HEK293 (cell line): ENCODE measurements around the gene SPEM2.

Experiments
- CTCF ChIA-PET: fragments of 350-600 bp; formaldehyde crosslinking; extraction: SDS; loops from one replicate; lab custom pipeline; 2021; ENCODE audit warnings: antibody characterized with exemption; lab: Yijun Ruan, JAX
- POLR2A ChIA-PET: fragments of 300-600 bp; formaldehyde crosslinking; extraction: SDS; loops from one replicate; lab custom pipeline; 2020; ENCODE audit warnings: antibody characterized with exemption, inconsistent platforms; lab: Yijun Ruan, JAX
- H3K27ac ChIP-seq: fragments of 200-500 bp; sonication (Bioruptor generic); 2 replicates; pipeline ENCODE4 v1.5.1; 2014; ENCODE audit warnings: low read depth, low read length, control low read depth, inconsistent platforms; ENCODE audit errors: extremely low read depth
- H3K36me3 ChIP-seq, 2 experiments: fragments of 200-500 bp in 1 of 2; sonication (Bioruptor generic) in 1 of 2; 1 replicate in 1 of 2; 2 replicates in 1 of 2; pipeline ENCODE4 v1.5.1; 2014 to 2017; ENCODE audit warnings: inconsistent platforms in 2 of 2, low read length in 2 of 2; ENCODE audit not compliant: control insufficient read depth in 2 of 2, insufficient read depth in 1 of 2
- H3K4me1 ChIP-seq: fragments of 200-500 bp; sonication (Bioruptor generic); 2 replicates; pipeline ENCODE4 v1.5.1; 2014; ENCODE audit warnings: mild to moderate bottlenecking, low read length, inconsistent platforms; ENCODE audit not compliant: control insufficient read depth, insufficient read depth
- H3K4me3 ChIP-seq: 2 replicates; pipeline ENCODE4 v1.5.1; 2011; ENCODE audit warnings: low read depth, mild to moderate bottlenecking, control low read depth, low read length, moderate library complexity
- H3K9me3 ChIP-seq: fragments of 200-500 bp; sonication (Bioruptor generic); 2 replicates; pipeline ENCODE4 v1.5.1; 2014; ENCODE audit warnings: low read depth, low read length, inconsistent platforms; ENCODE audit not compliant: control insufficient read depth, insufficient read depth
- BCL11B ChIP-seq: fragments of 450-650 bp; formaldehyde crosslinking; IDR thresholded peaks from 2 replicates; pipeline ENCODE4 v1.5.1; 2016; ENCODE audit warnings: low read depth, missing biosample characterization, missing genetic modification characterization
- GLIS1 ChIP-seq: fragments of 450-650 bp; formaldehyde crosslinking; IDR thresholded peaks from 2 replicates; pipeline ENCODE4 v1.5.1; 2016; ENCODE audit warnings: missing biosample characterization, missing genetic modification characterization
- KLF10 ChIP-seq: fragments of 450-650 bp; IDR thresholded peaks from 2 replicates; pipeline ENCODE4 v1.5.1; 2018; ENCODE audit warnings: missing biosample characterization, mild to moderate bottlenecking, missing genetic modification characterization
- KLF8 ChIP-seq: fragments of 450-650 bp; formaldehyde crosslinking; IDR thresholded peaks from 2 replicates; pipeline ENCODE4 v1.5.1; 2016; ENCODE audit warnings: missing biosample characterization, missing genetic modification characterization
- PRDM1 ChIP-seq: fragments of 450-650 bp; formaldehyde crosslinking; IDR thresholded peaks from 2 replicates; pipeline ENCODE4; 2016; ENCODE audit warnings: missing biosample characterization, missing genetic modification characterization
- SP2 ChIP-seq: fragments of 450-650 bp; formaldehyde crosslinking; IDR thresholded peaks from 2 replicates; pipeline ENCODE4 v1.5.1; 2016; ENCODE audit warnings: missing biosample characterization, missing genetic modification characterization
- SP3 ChIP-seq: fragments of 450-650 bp; formaldehyde crosslinking; IDR thresholded peaks from 2 replicates; pipeline ENCODE4 v1.5.1; 2016; ENCODE audit warnings: missing biosample characterization, missing genetic modification characterization
- ZBTB20 ChIP-seq: fragments of 450-650 bp; formaldehyde crosslinking; IDR thresholded peaks from 2 replicates; pipeline ENCODE4 v1.5.1; 2016; ENCODE audit warnings: missing biosample characterization, missing genetic modification characterization
- ZBTB48 ChIP-seq: fragments of 450-650 bp; formaldehyde crosslinking; IDR thresholded peaks from 2 replicates; pipeline ENCODE4 v1.5.1; 2016; ENCODE audit warnings: missing biosample characterization, missing genetic modification characterization
- ZFHX2 ChIP-seq: fragments of 450-650 bp; formaldehyde crosslinking; conservative IDR thresholded peaks from 2 replicates; pipeline ENCODE4 v1.5.1; 2016; ENCODE audit warnings: missing biosample characterization, missing genetic modification characterization
- ZIC2 ChIP-seq: fragments of 450-650 bp; formaldehyde crosslinking; IDR thresholded peaks from 2 replicates; pipeline ENCODE4 v1.5.1; 2016; ENCODE audit warnings: missing biosample characterization, missing genetic modification characterization
- ZNF169 ChIP-seq: fragments of 450-650 bp; formaldehyde crosslinking; IDR thresholded peaks from 2 replicates; pipeline ENCODE4 v1.5.1; 2016; ENCODE audit warnings: missing biosample characterization, missing genetic modification characterization
- ZNF214 ChIP-seq: fragments of 450-650 bp; formaldehyde crosslinking; IDR thresholded peaks from 2 replicates; pipeline ENCODE4 v1.5.1; 2017; ENCODE audit warnings: missing biosample characterization, mild to moderate bottlenecking, missing genetic modification characterization, borderline replicate concordance
- ZNF221 ChIP-seq: fragments of 450-650 bp; formaldehyde crosslinking; IDR thresholded peaks from 2 replicates; pipeline ENCODE4 v1.5.1; 2017; ENCODE audit warnings: missing biosample characterization, missing genetic modification characterization, borderline replicate concordance
- ZNF404 ChIP-seq: fragments of 450-650 bp; formaldehyde crosslinking; IDR thresholded peaks from 2 replicates; pipeline ENCODE4 v1.5.1; 2017; ENCODE audit warnings: missing biosample characterization, missing genetic modification characterization
- ZNF530 ChIP-seq: fragments of 450-650 bp; formaldehyde crosslinking; IDR thresholded peaks from 2 replicates; pipeline ENCODE4 v1.5.1; 2016; ENCODE audit warnings: low read depth, missing biosample characterization, missing genetic modification characterization
- ZNF560 ChIP-seq: fragments of 450-650 bp; formaldehyde crosslinking; IDR thresholded peaks from 2 replicates; pipeline ENCODE4 v1.5.1; 2017; ENCODE audit warnings: missing biosample characterization, missing genetic modification characterization, borderline replicate concordance
- ZNF596 ChIP-seq: fragments of 450-650 bp; IDR thresholded peaks from 2 replicates; pipeline ENCODE4 v1.5.0; 2018; ENCODE audit warnings: missing biosample characterization, mild to moderate bottlenecking, missing genetic modification characterization, moderate library complexity
- ZNF747 ChIP-seq: fragments of 450-650 bp; formaldehyde crosslinking; IDR thresholded peaks from 2 replicates; pipeline ENCODE4 v1.5.1; 2016; ENCODE audit warnings: missing biosample characterization, missing genetic modification characterization
- ZNF791 ChIP-seq: fragments of 450-650 bp; formaldehyde crosslinking; IDR thresholded peaks from 2 replicates; pipeline ENCODE4 v1.5.1; 2016; ENCODE audit warnings: missing biosample characterization, missing genetic modification characterization
- ZSCAN30 ChIP-seq: fragments of 450-650 bp; IDR thresholded peaks from 2 replicates; pipeline ENCODE4 v1.5.1; 2018; ENCODE audit warnings: missing biosample characterization, mild to moderate bottlenecking, missing genetic modification characterization, moderate library complexity
- TF ChIP-seq, protein P1 (sequence below): fragments of 450-650 bp; formaldehyde crosslinking; IDR thresholded peaks from 2 replicates; pipeline ENCODE4 v1.5.1; 2016; ENCODE audit warnings: missing biosample characterization, missing genetic modification characterization, low read depth
- TF ChIP-seq, protein P2 (sequence below): fragments of 450-650 bp; formaldehyde crosslinking; IDR thresholded peaks from 2 replicates; pipeline ENCODE4 v1.5.1; 2016; ENCODE audit warnings: missing biosample characterization, missing genetic modification characterization
- TF ChIP-seq, protein P3 (sequence below): fragments of 450-650 bp; formaldehyde crosslinking; IDR thresholded peaks from 2 replicates; pipeline ENCODE4 v1.5.1; 2016; ENCODE audit warnings: missing biosample characterization, missing genetic modification characterization
- TF ChIP-seq, protein P4 (sequence below): fragments of 450-650 bp; formaldehyde crosslinking; IDR thresholded peaks from 2 replicates; pipeline ENCODE4 v1.5.1; 2016; ENCODE audit warnings: missing biosample characterization, missing genetic modification characterization

Gene SPEM2

DNA sequence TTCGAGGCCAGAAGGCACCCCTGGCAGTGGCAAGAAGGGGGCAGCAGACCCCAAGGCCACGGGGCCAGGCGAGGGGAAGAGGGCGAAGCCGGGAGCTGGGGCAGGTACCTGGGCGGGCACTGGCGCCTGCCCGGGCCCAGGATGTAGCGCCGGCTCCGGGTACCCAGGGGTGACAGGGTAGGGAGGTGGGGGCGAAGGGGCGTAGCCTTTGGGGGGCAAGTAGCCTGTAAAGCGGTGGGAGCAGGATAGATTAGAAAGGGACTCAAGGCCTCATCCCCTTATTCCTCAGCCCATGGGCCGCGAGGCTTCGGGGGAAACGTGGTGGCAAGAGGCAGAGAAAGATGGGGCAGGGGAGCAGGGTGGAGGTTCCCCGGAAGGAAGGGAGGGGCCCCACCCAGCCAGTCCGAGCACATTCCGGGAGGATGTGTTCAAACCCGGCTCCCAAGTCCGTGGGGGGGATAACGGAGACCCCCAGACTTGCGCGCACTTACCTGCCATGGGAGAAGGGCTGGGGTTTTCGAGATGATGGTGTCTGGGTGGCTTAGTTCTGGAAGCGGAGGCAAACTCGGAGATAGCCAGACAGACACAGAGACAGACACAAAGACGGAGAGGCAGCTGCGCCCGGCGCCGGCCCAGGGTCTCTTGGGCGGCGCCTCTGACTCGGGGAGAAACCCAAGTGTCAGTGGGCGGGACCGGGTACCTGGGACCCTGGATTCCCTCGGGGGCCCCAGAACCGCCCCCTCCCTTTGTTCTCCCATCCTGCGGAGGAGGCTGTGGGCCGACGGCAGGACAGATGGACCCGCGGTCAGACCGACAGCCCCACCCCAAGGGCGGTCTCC, 31.6 kb upstream of the SPEM2 start (continued):
- TF ChIP-seq ZNF530 (tag by site-specific recombination), result no peak
- TF ChIP-seq ZNF214 (tag by site-specific recombination), result no peak
- no peak for TF ChIP-seq ZNF221
- no peak for TF ChIP-seq ZNF404 (tag by site-specific recombination)
- TF ChIP-seq ZFHX2 (tag by site-specific recombination), result peak; percentile 81

DNA sequence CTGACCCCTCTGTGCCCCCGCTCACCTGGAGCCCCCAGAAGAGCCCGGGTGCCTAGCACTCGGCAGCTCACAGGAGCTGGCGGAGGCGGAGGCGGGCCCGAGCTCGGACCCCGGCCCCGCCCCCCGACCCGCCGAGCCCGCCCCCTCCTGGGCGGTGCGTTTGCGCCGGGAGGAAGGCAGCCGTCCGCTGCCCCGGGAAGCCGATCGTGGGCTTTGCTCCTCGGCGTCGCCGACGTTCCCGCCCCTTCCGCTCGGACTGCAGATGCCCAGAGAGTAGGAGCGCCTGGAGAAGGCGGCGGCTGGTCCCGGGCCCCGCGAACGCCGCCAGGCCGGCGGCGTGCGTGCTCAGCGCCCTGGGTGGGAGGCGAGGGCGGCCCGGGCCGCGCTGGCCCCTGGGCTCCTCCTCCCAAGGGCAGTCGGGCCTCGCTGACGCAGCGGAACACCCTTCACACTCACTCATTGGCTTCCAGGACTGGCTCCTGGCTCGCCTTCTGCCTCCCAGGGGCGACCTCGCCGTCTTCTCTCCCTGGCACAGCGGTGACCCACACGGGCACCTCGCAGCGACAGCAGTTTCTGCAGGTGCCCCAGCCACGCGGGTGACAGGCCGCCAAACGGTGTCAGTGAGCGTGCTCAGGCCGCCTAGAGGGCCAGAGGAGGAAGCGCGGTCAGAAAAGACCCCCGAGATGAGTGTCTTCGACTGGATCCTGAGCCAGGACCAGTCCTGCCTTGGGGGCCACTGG, 30.8 kb upstream of the SPEM2 start, which contains the start of gene PLSCR3:
Gene PLSCR3, minus strand, starts transcription at position 74 of the 740 bp plus-strand sequence. CDS start 415 bp downstream, outside the sequence.
- H3K36me3 ChIP-seq, result peaks cover 0 to 26% of the 10 kb centered on the region in 2 experiments; a peak in 1 of 3 replicates
- peak within 1 kb of the TSS; percentile 69 for H3K4me3 ChIP-seq
- ChIA-PET POLR2A (interaction anchor here (0.6 to 3.4 kb wide), 15 partner anchors 9 to 257 kb away, joined by 3 to 67 read pairs (median 4); partner anchors contain the start of genes NEURL4, TMEM102, TMEM256 and TMEM95), CTCF (interaction anchor here (0.6 to 2.0 kb wide), 3 partner anchors 9 to 166 kb away, joined by 3 to 4 read pairs (median 3); partner anchors contain the start of gene TMEM256)
- peak within 1 kb of the TSS; percentile 89 for H3K27ac ChIP-seq
- no peaks in the 10 kb centered on the region for H3K9me3 ChIP-seq
- peaks cover 3% of the 10 kb centered on the region for H3K4me1 ChIP-seq
- TF ChIP-seq ZIC2 (tag by site-specific recombination), result peak; percentile 86
- TF ChIP-seq GLIS1 (tag by site-specific recombination), result peak; percentile 83
- TF ChIP-seq ZNF169 (tag by site-specific recombination), result no peak
- peak; percentile 79 for TF ChIP-seq SP2 (tag by site-specific recombination)
- no peak for TF ChIP-seq BCL11B (tag by site-specific recombination)
- TF ChIP-seq, protein P1, sequence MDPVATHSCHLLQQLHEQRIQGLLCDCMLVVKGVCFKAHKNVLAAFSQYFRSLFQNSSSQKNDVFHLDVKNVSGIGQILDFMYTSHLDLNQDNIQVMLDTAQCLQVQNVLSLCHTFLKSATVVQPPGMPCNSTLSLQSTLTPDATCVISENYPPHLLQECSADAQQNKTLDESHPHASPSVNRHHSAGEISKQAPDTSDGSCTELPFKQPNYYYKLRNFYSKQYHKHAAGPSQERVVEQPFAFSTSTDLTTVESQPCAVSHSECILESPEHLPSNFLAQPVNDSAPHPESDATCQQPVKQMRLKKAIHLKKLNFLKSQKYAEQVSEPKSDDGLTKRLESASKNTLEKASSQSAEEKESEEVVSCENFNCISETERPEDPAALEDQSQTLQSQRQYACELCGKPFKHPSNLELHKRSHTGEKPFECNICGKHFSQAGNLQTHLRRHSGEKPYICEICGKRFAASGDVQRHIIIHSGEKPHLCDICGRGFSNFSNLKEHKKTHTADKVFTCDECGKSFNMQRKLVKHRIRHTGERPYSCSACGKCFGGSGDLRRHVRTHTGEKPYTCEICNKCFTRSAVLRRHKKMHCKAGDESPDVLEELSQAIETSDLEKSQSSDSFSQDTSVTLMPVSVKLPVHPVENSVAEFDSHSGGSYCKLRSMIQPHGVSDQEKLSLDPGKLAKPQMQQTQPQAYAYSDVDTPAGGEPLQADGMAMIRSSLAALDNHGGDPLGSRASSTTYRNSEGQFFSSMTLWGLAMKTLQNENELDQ (tag by site-specific recombination), result no peak
- 0 out of 2 replicates have a peak, but pooled peaks have one; percentile 17 for TF ChIP-seq ZBTB48 (tag by site-specific recombination)
- TF ChIP-seq, protein P2, sequence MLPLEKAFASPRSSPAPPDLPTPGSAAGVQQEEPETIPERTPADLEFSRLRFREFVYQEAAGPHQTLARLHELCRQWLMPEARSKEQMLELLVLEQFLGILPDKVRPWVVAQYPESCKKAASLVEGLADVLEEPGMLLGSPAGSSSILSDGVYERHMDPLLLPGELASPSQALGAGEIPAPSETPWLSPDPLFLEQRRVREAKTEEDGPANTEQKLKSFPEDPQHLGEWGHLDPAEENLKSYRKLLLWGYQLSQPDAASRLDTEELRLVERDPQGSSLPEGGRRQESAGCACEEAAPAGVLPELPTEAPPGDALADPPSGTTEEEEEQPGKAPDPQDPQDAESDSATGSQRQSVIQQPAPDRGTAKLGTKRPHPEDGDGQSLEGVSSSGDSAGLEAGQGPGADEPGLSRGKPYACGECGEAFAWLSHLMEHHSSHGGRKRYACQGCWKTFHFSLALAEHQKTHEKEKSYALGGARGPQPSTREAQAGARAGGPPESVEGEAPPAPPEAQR (tag by site-specific recombination), result no peak
- peak; percentile 56; the same call in 1 of the 2 replicates for TF ChIP-seq KLF10 (tag by site-specific recombination)
- no peak for TF ChIP-seq ZNF747 (tag by site-specific recombination)
- TF ChIP-seq ZFHX2 (tag by site-specific recombination), result 0 out of 2 replicates have a peak, but pooled peaks have one; percentile 40
- 0 out of 2 replicates have a peak, but pooled peaks have one; percentile 23 for TF ChIP-seq ZSCAN30
- TF ChIP-seq PRDM1, result no peak
- no peak; the same call in 1 of the 2 replicates for TF ChIP-seq ZNF596
- peak; percentile 38; the same call in 1 of the 2 replicates for TF ChIP-seq ZBTB20
- TF ChIP-seq, protein P3, sequence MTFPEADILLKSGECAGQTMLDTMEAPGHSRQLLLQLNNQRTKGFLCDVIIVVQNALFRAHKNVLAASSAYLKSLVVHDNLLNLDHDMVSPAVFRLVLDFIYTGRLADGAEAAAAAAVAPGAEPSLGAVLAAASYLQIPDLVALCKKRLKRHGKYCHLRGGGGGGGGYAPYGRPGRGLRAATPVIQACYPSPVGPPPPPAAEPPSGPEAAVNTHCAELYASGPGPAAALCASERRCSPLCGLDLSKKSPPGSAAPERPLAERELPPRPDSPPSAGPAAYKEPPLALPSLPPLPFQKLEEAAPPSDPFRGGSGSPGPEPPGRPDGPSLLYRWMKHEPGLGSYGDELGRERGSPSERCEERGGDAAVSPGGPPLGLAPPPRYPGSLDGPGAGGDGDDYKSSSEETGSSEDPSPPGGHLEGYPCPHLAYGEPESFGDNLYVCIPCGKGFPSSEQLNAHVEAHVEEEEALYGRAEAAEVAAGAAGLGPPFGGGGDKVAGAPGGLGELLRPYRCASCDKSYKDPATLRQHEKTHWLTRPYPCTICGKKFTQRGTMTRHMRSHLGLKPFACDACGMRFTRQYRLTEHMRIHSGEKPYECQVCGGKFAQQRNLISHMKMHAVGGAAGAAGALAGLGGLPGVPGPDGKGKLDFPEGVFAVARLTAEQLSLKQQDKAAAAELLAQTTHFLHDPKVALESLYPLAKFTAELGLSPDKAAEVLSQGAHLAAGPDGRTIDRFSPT (tag by site-specific recombination), result no peak
- no peak for TF ChIP-seq ZNF791 (tag by site-specific recombination)
- peak; percentile 41; the same call in 1 of the 2 replicates for TF ChIP-seq SP3 (tag by site-specific recombination)
- TF ChIP-seq, protein P4, sequence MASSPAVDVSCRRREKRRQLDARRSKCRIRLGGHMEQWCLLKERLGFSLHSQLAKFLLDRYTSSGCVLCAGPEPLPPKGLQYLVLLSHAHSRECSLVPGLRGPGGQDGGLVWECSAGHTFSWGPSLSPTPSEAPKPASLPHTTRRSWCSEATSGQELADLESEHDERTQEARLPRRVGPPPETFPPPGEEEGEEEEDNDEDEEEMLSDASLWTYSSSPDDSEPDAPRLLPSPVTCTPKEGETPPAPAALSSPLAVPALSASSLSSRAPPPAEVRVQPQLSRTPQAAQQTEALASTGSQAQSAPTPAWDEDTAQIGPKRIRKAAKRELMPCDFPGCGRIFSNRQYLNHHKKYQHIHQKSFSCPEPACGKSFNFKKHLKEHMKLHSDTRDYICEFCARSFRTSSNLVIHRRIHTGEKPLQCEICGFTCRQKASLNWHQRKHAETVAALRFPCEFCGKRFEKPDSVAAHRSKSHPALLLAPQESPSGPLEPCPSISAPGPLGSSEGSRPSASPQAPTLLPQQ (tag by site-specific recombination), result 0 out of 2 replicates have a peak, but pooled peaks have one; percentile 34
- TF ChIP-seq KLF8 (tag by site-specific recombination), result 0 out of 2 replicates have a peak, but pooled peaks have one; percentile 4
- TF ChIP-seq ZNF560 (tag by site-specific recombination), result no peak
